Fibroblast of the aortic adventitia (primary cell): ENCODE data around the gene GPR31. TPM values are rescaled to one million over a fixed set of nuclear protein-coding genes. Genes with fewer than 3 reads are reported as not detected.

Experiments used
- DNase-seq: peaks from one replicate; pipeline ENCODE4 v3.0.0-alpha.2; 2010; ENCODE audit warnings: low read depth
- H3K4me3 ChIP-seq: 2 replicates; pipeline ENCODE4 v1.5.1; 2011; ENCODE audit warnings: low read depth, mild to moderate bottlenecking, control low read depth, low read length, moderate library complexity
- CTCF ChIP-seq: IDR thresholded peaks from 2 replicates; pipeline ENCODE4 v1.5.1; 2011; ENCODE audit warnings: mild to moderate bottlenecking, low read length, control low read depth, inconsistent platforms; ENCODE audit not compliant: insufficient read depth
- total RNA-seq: library from RNA; depleted of rRNA; stranded (reverse); fragments of >200 nt; gene quantifications from 2 replicates; pipeline ENCODE4 v1.2.3, GENCODE V29; 2012; ENCODE audit warnings: low replicate concordance

Gene GPR31
- total RNA-seq, 1 donor = not detected

- no peak for DNase-seq
- TF ChIP-seq CTCF = no peak
- H3K4me3 ChIP-seq = no peak overlapping the region
Observed at GRCh38 chr6:167137081-167137480, 20.7 kb downstream of the GPR31 start.

DNA sequence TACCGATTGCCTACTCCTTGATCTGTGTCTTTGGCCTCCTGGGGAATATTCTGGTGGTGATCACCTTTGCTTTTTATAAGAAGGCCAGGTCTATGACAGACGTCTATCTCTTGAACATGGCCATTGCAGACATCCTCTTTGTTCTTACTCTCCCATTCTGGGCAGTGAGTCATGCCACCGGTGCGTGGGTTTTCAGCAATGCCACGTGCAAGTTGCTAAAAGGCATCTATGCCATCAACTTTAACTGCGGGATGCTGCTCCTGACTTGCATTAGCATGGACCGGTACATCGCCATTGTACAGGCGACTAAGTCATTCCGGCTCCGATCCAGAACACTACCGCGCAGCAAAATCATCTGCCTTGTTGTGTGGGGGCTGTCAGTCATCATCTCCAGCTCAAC is 21.4 kb downstream of the GPR31 start:
- no peak for DNase-seq
- no peak for TF ChIP-seq CTCF
- no peak overlapping the region for H3K4me3 ChIP-seq

- TF ChIP-seq CTCF = no peak
- no peak overlapping the region for H3K4me3 ChIP-seq
- no peak for DNase-seq
Observed at GRCh38 chr6:167134448-167135328, 23.1 kb downstream of the GPR31 start.

- no peak for TF ChIP-seq CTCF
- no peak overlapping the region for H3K4me3 ChIP-seq
- DNase-seq = no peak
Observed at GRCh38 chr6:167130712-167131684, 26.8 kb downstream of the GPR31 start.

- H3K4me3 ChIP-seq = no peak overlapping the region
- TF ChIP-seq CTCF = no peak
- no peak for DNase-seq
Observed at GRCh38 chr6:167130008-167130677, 27.6 kb downstream of the GPR31 start.

- no peak for DNase-seq
- TF ChIP-seq CTCF = no peak
Observed at GRCh38 chr6:167129562-167129961, 28.2 kb downstream of the GPR31 start.

More at GRCh38 chr6:167129562-167129961, 28.2 kb downstream of the GPR31 start:
- no peak overlapping the region for H3K4me3 ChIP-seq
